ENCODE data around the gene ZC3H12D.

DNA sequence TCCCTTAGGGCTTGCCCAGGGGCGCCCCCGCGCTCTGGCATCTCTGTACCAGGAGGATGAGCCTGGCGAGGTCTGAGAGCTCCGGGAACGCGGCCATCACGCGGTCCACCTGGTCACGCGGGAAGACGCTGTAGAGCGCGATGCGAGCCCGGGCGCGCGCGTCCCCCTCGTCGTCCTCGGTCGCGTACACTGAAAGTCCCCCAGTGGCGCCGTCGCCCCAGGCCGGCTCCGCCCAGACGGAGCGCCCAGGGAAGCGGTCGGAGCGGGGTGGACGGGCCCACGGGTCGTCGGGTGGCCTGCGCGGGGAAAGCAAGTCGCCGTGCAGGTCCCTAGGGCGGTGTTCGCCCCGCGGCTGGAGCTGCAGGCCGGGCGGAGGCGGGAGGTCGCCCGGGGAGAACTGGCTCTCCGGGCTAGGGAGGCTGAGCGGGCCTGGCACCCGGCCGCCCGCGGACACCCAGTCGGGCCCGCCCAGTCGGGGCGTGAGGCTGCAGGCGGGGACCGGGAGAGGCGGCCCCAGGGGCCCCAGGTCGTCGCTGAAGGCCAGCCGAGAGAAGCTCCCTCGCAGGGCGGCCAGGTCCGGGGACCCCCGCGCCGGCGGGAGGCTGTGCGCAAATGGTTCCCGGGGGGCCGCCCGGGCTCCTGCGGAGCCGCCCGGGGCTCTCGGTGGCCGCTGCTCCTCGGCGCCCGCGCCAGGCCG is 34.0 kb downstream of the ZC3H12D start:
- TF ChIP-seq, protein P1, sequence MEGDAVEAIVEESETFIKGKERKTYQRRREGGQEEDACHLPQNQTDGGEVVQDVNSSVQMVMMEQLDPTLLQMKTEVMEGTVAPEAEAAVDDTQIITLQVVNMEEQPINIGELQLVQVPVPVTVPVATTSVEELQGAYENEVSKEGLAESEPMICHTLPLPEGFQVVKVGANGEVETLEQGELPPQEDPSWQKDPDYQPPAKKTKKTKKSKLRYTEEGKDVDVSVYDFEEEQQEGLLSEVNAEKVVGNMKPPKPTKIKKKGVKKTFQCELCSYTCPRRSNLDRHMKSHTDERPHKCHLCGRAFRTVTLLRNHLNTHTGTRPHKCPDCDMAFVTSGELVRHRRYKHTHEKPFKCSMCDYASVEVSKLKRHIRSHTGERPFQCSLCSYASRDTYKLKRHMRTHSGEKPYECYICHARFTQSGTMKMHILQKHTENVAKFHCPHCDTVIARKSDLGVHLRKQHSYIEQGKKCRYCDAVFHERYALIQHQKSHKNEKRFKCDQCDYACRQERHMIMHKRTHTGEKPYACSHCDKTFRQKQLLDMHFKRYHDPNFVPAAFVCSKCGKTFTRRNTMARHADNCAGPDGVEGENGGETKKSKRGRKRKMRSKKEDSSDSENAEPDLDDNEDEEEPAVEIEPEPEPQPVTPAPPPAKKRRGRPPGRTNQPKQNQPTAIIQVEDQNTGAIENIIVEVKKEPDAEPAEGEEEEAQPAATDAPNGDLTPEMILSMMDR (conservative IDR thresholded peaks at IDR 0.05): no peak
- TF ChIP-seq EZH2 (IDR thresholded peaks at IDR 0.05; ENCODE audit: low read depth): no peak
